H9 (cell line): ENCODE results near the gene TSSC4. TPM values are rescaled to one million over a fixed set of nuclear protein-coding genes. Genes with fewer than 3 reads are reported as not detected.

Source experiments
- DNase-seq: peaks from one replicate; pipeline ENCODE4 v3.0.0-alpha.2; 2017
- H2AFZ ChIP-seq: one replicate; pipeline ENCODE4 v1.6.1; 2013; ENCODE audit warnings: mild to moderate bottlenecking, low read length, control low read depth, moderate library complexity
- H2AK5ac ChIP-seq: 2 replicates; pipeline ENCODE4 v1.6.1; 2013; ENCODE audit warnings: low read length, control low read depth, mixed read lengths; ENCODE audit not compliant: insufficient read length
- H2BK120ac ChIP-seq: one replicate; pipeline ENCODE4 v1.6.1; 2013; ENCODE audit warnings: low read depth, mild to moderate bottlenecking, low read length, control low read depth, inconsistent platforms; ENCODE audit not compliant: poor library complexity, severe bottlenecking
- H2BK12ac ChIP-seq: 2 replicates; pipeline ENCODE4 v1.6.1; 2013; ENCODE audit warnings: low read length, control low read depth, mixed read lengths, low read depth; ENCODE audit not compliant: insufficient read length
- H2BK15ac ChIP-seq: 2 replicates; pipeline ENCODE4 v1.6.1; 2013; ENCODE audit warnings: low read depth, low read length, control low read depth
- H2BK20ac ChIP-seq: one replicate; pipeline ENCODE4 v1.6.1; 2013; ENCODE audit warnings: low read depth, mild to moderate bottlenecking, low read length, control low read depth, inconsistent platforms; ENCODE audit not compliant: poor library complexity, severe bottlenecking
- H2BK5ac ChIP-seq: 2 replicates; pipeline ENCODE4 v1.6.1; 2013; ENCODE audit warnings: low read length, control low read depth, mixed read lengths; ENCODE audit not compliant: insufficient read length
- H3K14ac ChIP-seq: 2 replicates; pipeline ENCODE4 v1.6.1; 2013; ENCODE audit warnings: low read length, control low read depth; ENCODE audit not compliant: insufficient read depth
- H3K18ac ChIP-seq: 2 replicates; pipeline ENCODE4 v1.6.1; 2013; ENCODE audit warnings: low read depth, mild to moderate bottlenecking, mixed read lengths, low read length, control low read depth; ENCODE audit not compliant: insufficient read length
- H3K23ac ChIP-seq: 2 replicates; pipeline ENCODE4 v1.6.1; 2013; ENCODE audit warnings: low read length, control low read depth, mixed read lengths, low read depth; ENCODE audit not compliant: insufficient read length
- H3K23me2 ChIP-seq: 2 replicates; pipeline ENCODE4 v1.6.1; 2013; ENCODE audit warnings: low read depth, mild to moderate bottlenecking, mixed read lengths, low read length, control low read depth; ENCODE audit not compliant: insufficient read length, poor library complexity, severe bottlenecking
- H3K27ac ChIP-seq: 2 replicates; pipeline ENCODE4 v1.5.1; 2013; ENCODE audit warnings: low read length, control low read depth, mixed read lengths, low read depth; ENCODE audit not compliant: insufficient read length
- H3K27me3 ChIP-seq: 2 replicates; pipeline ENCODE4 v1.6.1; 2013; ENCODE audit warnings: low read length, control low read depth, inconsistent platforms; ENCODE audit not compliant: insufficient read depth
- H3K4ac ChIP-seq: 2 replicates; pipeline ENCODE4 v1.6.1; 2013; ENCODE audit warnings: low read depth, mild to moderate bottlenecking, control low read depth, inconsistent platforms, low read length, moderate library complexity
- H3K4me1 ChIP-seq: 2 replicates; pipeline ENCODE4 v1.6.1; 2013; ENCODE audit warnings: low read length, control low read depth, inconsistent platforms; ENCODE audit not compliant: insufficient read depth
- H3K4me2 ChIP-seq: 2 replicates; pipeline ENCODE4 v1.6.1; 2013; ENCODE audit warnings: low read length, control low read depth, mixed read lengths; ENCODE audit not compliant: insufficient read length, insufficient read depth
- H3K56ac ChIP-seq: 2 replicates; pipeline ENCODE4 v1.6.1; 2013; ENCODE audit warnings: low read depth, mild to moderate bottlenecking, mixed read lengths, low read length, control low read depth; ENCODE audit not compliant: insufficient read length
- H3K79me1 ChIP-seq: 2 replicates; pipeline ENCODE4 v1.6.1; 2013; ENCODE audit warnings: low read depth, mild to moderate bottlenecking, moderate library complexity, low read length, control low read depth, inconsistent platforms; ENCODE audit not compliant: insufficient read depth, poor library complexity, severe bottlenecking
- H3K79me2 ChIP-seq: 2 replicates; pipeline ENCODE4 v1.6.1; 2013; ENCODE audit warnings: low read length, control low read depth, inconsistent platforms; ENCODE audit not compliant: insufficient read depth
- H3K9ac ChIP-seq: 2 replicates; pipeline ENCODE4 v1.6.1; 2013; ENCODE audit warnings: low read length, control low read depth, mixed read lengths; ENCODE audit not compliant: insufficient read length; ENCODE audit errors: extremely low read depth
- H3K9me3 ChIP-seq: one replicate; pipeline ENCODE4 v1.6.1; 2013; ENCODE audit warnings: low read depth, low read length, inconsistent platforms; ENCODE audit not compliant: control insufficient read depth
- H3T11ph ChIP-seq: one replicate; pipeline ENCODE4 v1.6.1; 2013; ENCODE audit warnings: mild to moderate bottlenecking, low read length, control low read depth, inconsistent platforms
- H4K20me1 ChIP-seq: one replicate; pipeline ENCODE4 v1.6.1; 2013; ENCODE audit not compliant: control insufficient read depth, insufficient read length, insufficient read depth
- H4K5ac ChIP-seq: 2 replicates; pipeline ENCODE4 v1.6.1; 2013; ENCODE audit warnings: low read depth, mild to moderate bottlenecking, mixed read lengths, low read length, control low read depth; ENCODE audit not compliant: insufficient read length
- H4K8ac ChIP-seq: replicated peaks from 2 replicates; pipeline ENCODE4 v1.6.1; 2013; ENCODE audit warnings: low read length, control low read depth, mixed read lengths, low read depth; ENCODE audit not compliant: insufficient read length
- H4K91ac ChIP-seq: 2 replicates; pipeline ENCODE4 v1.6.1; 2013; ENCODE audit warnings: low read depth, mild to moderate bottlenecking, moderate library complexity, mixed read lengths, low read length, control low read depth; ENCODE audit not compliant: insufficient read length
- H3K27ac Mint-ChIP-seq, 3 experiments: 2 replicates in 2 of 3; 3 replicates in 1 of 3; pipeline ENCODE4 v1.8.0; 2020 to 2021; ENCODE audit warnings: mixed read lengths in 3 of 3, mild to moderate bottlenecking in 1 of 3, moderate library complexity in 1 of 3
- H3K27me3 Mint-ChIP-seq: 2 replicates; pipeline ENCODE4 v1.8.0; 2021; ENCODE audit warnings: low read depth, mild to moderate bottlenecking, moderate library complexity, mixed read lengths
- H3K36me3 Mint-ChIP-seq, 3 experiments: 2 replicates in 2 of 3; 3 replicates in 1 of 3; pipeline ENCODE4 v1.8.0; 2020 to 2021; ENCODE audit warnings: low read depth in 3 of 3, mixed read lengths in 3 of 3; ENCODE audit not compliant: insufficient read depth in 1 of 3
- H3K4me1 Mint-ChIP-seq, 2 experiments: 2 replicates each; pipeline ENCODE4 v1.8.0; 2020; ENCODE audit warnings: mixed read lengths in 2 of 2
- H3K4me3 Mint-ChIP-seq, 2 experiments: 2 replicates in 1 of 2; 3 replicates in 1 of 2; pipeline ENCODE4 v1.8.0; 2020 to 2021; ENCODE audit warnings: mild to moderate bottlenecking in 2 of 2, mixed read lengths in 2 of 2, moderate library complexity in 1 of 2
- H3K9me3 Mint-ChIP-seq, 2 experiments: 2 replicates in 1 of 2; 3 replicates in 1 of 2; pipeline ENCODE4 v1.8.0; 2020; ENCODE audit warnings: mild to moderate bottlenecking in 2 of 2, mixed read lengths in 2 of 2, moderate library complexity in 1 of 2
- WGBS: extraction: QIAGEN DNeasy Blood & Tissue Kit; methylation state at CpG from one replicate; pipeline ENCODE4 v1.1.7; 2013; ENCODE audit warnings: missing lambda C conversion rate, low lambda C conversion rate, mixed read lengths; ENCODE audit not compliant: insufficient read length; ENCODE audit errors: extremely low coverage; 5-methylcytosine and 5-hydroxymethylcytosine counted together
- total RNA-seq: library from RNA; stranded (reverse); gene quantifications from 2 replicates; pipeline ENCODE4 v1.2.1, GENCODE V29; 2021
- TF ChIP-seq, protein P1 (sequence below): fragments of 200-600 bp; sonication (generic); conservative IDR thresholded peaks from 3 replicates; pipeline ENCODE4 v1.8.0; 2021; ENCODE audit warnings: antibody characterized with exemption, mild to moderate bottlenecking

The TSSC4 gene
- total RNA-seq, 1 experiment from 2014 or later = 51.0 TPM

DNA sequence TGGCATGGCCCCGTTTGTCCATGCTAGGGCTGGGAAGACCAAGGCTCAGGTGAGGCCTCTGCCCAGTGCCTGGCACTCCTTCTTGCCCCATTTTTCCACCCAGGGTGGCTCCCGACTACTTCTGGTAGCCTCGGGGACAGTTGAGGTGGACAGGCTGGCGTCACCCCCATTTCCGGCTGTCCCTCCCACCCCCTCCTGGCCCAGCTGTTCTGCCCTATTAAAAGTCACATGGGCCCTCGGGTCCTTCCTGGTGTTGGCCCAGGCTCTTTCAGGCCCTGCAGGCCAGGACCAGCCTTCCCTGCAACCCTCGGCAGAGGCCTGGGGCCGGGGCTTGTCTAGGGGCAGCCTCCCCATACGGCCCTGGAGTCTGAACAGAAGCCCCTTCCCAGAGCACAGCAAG lies 14.0 kb upstream of the TSSC4 start:
- Histone ChIP-seq H3K56ac (no peak overlapping the region), H2BK5ac (no peak overlapping the region), H3K4me2 (no peak overlapping the region), H3K23me2 (no peaks in the 10 kb centered on the region), H3K23ac (no peak overlapping the region), H3K9me3 (no peaks in the 10 kb centered on the region), H2BK15ac (no peak overlapping the region), H3K79me1 (peaks cover 8% of the 10 kb centered on the region), H3K27me3 (no peaks in the 10 kb centered on the region), H3K27ac (no peak overlapping the region), H3T11ph (no peak overlapping the region), H2BK12ac (no peak overlapping the region), H4K8ac (no peak overlapping the region), H3K9ac (no peak overlapping the region), H3K14ac (no peak overlapping the region), H2BK20ac (no peak overlapping the region), H3K4me1 (no peaks in the 10 kb centered on the region; the same call in 1 of the 2 replicates), H2BK120ac (no peak overlapping the region), H3K79me2 (peaks cover 30% of the 10 kb centered on the region; the same call in 1 of the 2 replicates), H2AK5ac (no peak overlapping the region), H4K91ac (no peak overlapping the region), H4K5ac (no peak overlapping the region), H4K20me1 (peaks cover 8% of the 10 kb centered on the region), H2AFZ (no peak overlapping the region), H3K18ac (no peak overlapping the region), H3K4ac (no peak overlapping the region)
- H3K36me3 Mint-ChIP-seq = peaks cover 1 to 16% (median 11%) of the 10 kb centered on the region in 3 experiments; a peak in 6 of 7 replicates
- TF ChIP-seq, protein P1, sequence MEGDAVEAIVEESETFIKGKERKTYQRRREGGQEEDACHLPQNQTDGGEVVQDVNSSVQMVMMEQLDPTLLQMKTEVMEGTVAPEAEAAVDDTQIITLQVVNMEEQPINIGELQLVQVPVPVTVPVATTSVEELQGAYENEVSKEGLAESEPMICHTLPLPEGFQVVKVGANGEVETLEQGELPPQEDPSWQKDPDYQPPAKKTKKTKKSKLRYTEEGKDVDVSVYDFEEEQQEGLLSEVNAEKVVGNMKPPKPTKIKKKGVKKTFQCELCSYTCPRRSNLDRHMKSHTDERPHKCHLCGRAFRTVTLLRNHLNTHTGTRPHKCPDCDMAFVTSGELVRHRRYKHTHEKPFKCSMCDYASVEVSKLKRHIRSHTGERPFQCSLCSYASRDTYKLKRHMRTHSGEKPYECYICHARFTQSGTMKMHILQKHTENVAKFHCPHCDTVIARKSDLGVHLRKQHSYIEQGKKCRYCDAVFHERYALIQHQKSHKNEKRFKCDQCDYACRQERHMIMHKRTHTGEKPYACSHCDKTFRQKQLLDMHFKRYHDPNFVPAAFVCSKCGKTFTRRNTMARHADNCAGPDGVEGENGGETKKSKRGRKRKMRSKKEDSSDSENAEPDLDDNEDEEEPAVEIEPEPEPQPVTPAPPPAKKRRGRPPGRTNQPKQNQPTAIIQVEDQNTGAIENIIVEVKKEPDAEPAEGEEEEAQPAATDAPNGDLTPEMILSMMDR = no peak
- no peak overlapping the region for H3K27ac Mint-ChIP-seq
- no peak for DNase-seq
- no CpG with 5 or more reads among the region's 9 CpGs for WGBS
- peaks cover 19 to 30% of the 10 kb centered on the region in 2 experiments for H3K4me1 Mint-ChIP-seq
- H3K27me3 Mint-ChIP-seq = no peaks in the 10 kb centered on the region
- H3K9me3 Mint-ChIP-seq = no peaks in the 10 kb centered on the region
- no peak overlapping the region for H3K4me3 Mint-ChIP-seq
